H9 (cell line): ENCODE measurements around the gene KCND2. TPM values are rescaled to one million over a fixed set of nuclear protein-coding genes. Genes with fewer than 3 reads are reported as not detected.

ENCODE experiments used
- DNase-seq: peaks from one replicate; pipeline ENCODE4 v3.0.0-alpha.2; 2017
- H2AFZ ChIP-seq: one replicate; pipeline ENCODE4 v1.6.1; 2013; ENCODE audit warnings: mild to moderate bottlenecking, low read length, control low read depth, moderate library complexity
- H2AK5ac ChIP-seq: 2 replicates; pipeline ENCODE4 v1.6.1; 2013; ENCODE audit warnings: low read length, control low read depth, mixed read lengths; ENCODE audit not compliant: insufficient read length
- H2BK120ac ChIP-seq: one replicate; pipeline ENCODE4 v1.6.1; 2013; ENCODE audit warnings: low read depth, mild to moderate bottlenecking, low read length, control low read depth, inconsistent platforms; ENCODE audit not compliant: poor library complexity, severe bottlenecking
- H2BK12ac ChIP-seq: 2 replicates; pipeline ENCODE4 v1.6.1; 2013; ENCODE audit warnings: low read length, control low read depth, mixed read lengths, low read depth; ENCODE audit not compliant: insufficient read length
- H2BK15ac ChIP-seq: 2 replicates; pipeline ENCODE4 v1.6.1; 2013; ENCODE audit warnings: low read depth, low read length, control low read depth
- H2BK20ac ChIP-seq: one replicate; pipeline ENCODE4 v1.6.1; 2013; ENCODE audit warnings: low read depth, mild to moderate bottlenecking, low read length, control low read depth, inconsistent platforms; ENCODE audit not compliant: poor library complexity, severe bottlenecking
- H2BK5ac ChIP-seq: 2 replicates; pipeline ENCODE4 v1.6.1; 2013; ENCODE audit warnings: low read length, control low read depth, mixed read lengths; ENCODE audit not compliant: insufficient read length
- H3K14ac ChIP-seq: 2 replicates; pipeline ENCODE4 v1.6.1; 2013; ENCODE audit warnings: low read length, control low read depth; ENCODE audit not compliant: insufficient read depth
- H3K18ac ChIP-seq: 2 replicates; pipeline ENCODE4 v1.6.1; 2013; ENCODE audit warnings: low read depth, mild to moderate bottlenecking, mixed read lengths, low read length, control low read depth; ENCODE audit not compliant: insufficient read length
- H3K23ac ChIP-seq: 2 replicates; pipeline ENCODE4 v1.6.1; 2013; ENCODE audit warnings: low read length, control low read depth, mixed read lengths, low read depth; ENCODE audit not compliant: insufficient read length
- H3K23me2 ChIP-seq: 2 replicates; pipeline ENCODE4 v1.6.1; 2013; ENCODE audit warnings: low read depth, mild to moderate bottlenecking, mixed read lengths, low read length, control low read depth; ENCODE audit not compliant: insufficient read length, poor library complexity, severe bottlenecking
- H3K27ac ChIP-seq: 2 replicates; pipeline ENCODE4 v1.5.1; 2013; ENCODE audit warnings: low read length, control low read depth, mixed read lengths, low read depth; ENCODE audit not compliant: insufficient read length
- H3K27me3 ChIP-seq: 2 replicates; pipeline ENCODE4 v1.6.1; 2013; ENCODE audit warnings: low read length, control low read depth, inconsistent platforms; ENCODE audit not compliant: insufficient read depth
- H3K4ac ChIP-seq: 2 replicates; pipeline ENCODE4 v1.6.1; 2013; ENCODE audit warnings: low read depth, mild to moderate bottlenecking, control low read depth, inconsistent platforms, low read length, moderate library complexity
- H3K4me1 ChIP-seq: 2 replicates; pipeline ENCODE4 v1.6.1; 2013; ENCODE audit warnings: low read length, control low read depth, inconsistent platforms; ENCODE audit not compliant: insufficient read depth
- H3K4me2 ChIP-seq: 2 replicates; pipeline ENCODE4 v1.6.1; 2013; ENCODE audit warnings: low read length, control low read depth, mixed read lengths; ENCODE audit not compliant: insufficient read length, insufficient read depth
- H3K56ac ChIP-seq: 2 replicates; pipeline ENCODE4 v1.6.1; 2013; ENCODE audit warnings: low read depth, mild to moderate bottlenecking, mixed read lengths, low read length, control low read depth; ENCODE audit not compliant: insufficient read length
- H3K79me1 ChIP-seq: 2 replicates; pipeline ENCODE4 v1.6.1; 2013; ENCODE audit warnings: low read depth, mild to moderate bottlenecking, moderate library complexity, low read length, control low read depth, inconsistent platforms; ENCODE audit not compliant: insufficient read depth, poor library complexity, severe bottlenecking
- H3K79me2 ChIP-seq: 2 replicates; pipeline ENCODE4 v1.6.1; 2013; ENCODE audit warnings: low read length, control low read depth, inconsistent platforms; ENCODE audit not compliant: insufficient read depth
- H3K9ac ChIP-seq: 2 replicates; pipeline ENCODE4 v1.6.1; 2013; ENCODE audit warnings: low read length, control low read depth, mixed read lengths; ENCODE audit not compliant: insufficient read length; ENCODE audit errors: extremely low read depth
- H3K9me3 ChIP-seq: one replicate; pipeline ENCODE4 v1.6.1; 2013; ENCODE audit warnings: low read depth, low read length, inconsistent platforms; ENCODE audit not compliant: control insufficient read depth
- H3T11ph ChIP-seq: one replicate; pipeline ENCODE4 v1.6.1; 2013; ENCODE audit warnings: mild to moderate bottlenecking, low read length, control low read depth, inconsistent platforms
- H4K20me1 ChIP-seq: one replicate; pipeline ENCODE4 v1.6.1; 2013; ENCODE audit not compliant: control insufficient read depth, insufficient read length, insufficient read depth
- H4K5ac ChIP-seq: 2 replicates; pipeline ENCODE4 v1.6.1; 2013; ENCODE audit warnings: low read depth, mild to moderate bottlenecking, mixed read lengths, low read length, control low read depth; ENCODE audit not compliant: insufficient read length
- H4K8ac ChIP-seq: replicated peaks from 2 replicates; pipeline ENCODE4 v1.6.1; 2013; ENCODE audit warnings: low read length, control low read depth, mixed read lengths, low read depth; ENCODE audit not compliant: insufficient read length
- H4K91ac ChIP-seq: 2 replicates; pipeline ENCODE4 v1.6.1; 2013; ENCODE audit warnings: low read depth, mild to moderate bottlenecking, moderate library complexity, mixed read lengths, low read length, control low read depth; ENCODE audit not compliant: insufficient read length
- H3K27ac Mint-ChIP-seq, 3 experiments: 2 replicates in 2 of 3; 3 replicates in 1 of 3; pipeline ENCODE4 v1.8.0; 2020 to 2021; ENCODE audit warnings: mixed read lengths in 3 of 3, mild to moderate bottlenecking in 1 of 3, moderate library complexity in 1 of 3
- H3K27me3 Mint-ChIP-seq: 2 replicates; pipeline ENCODE4 v1.8.0; 2021; ENCODE audit warnings: low read depth, mild to moderate bottlenecking, moderate library complexity, mixed read lengths
- H3K36me3 Mint-ChIP-seq, 3 experiments: 2 replicates in 2 of 3; 3 replicates in 1 of 3; pipeline ENCODE4 v1.8.0; 2020 to 2021; ENCODE audit warnings: low read depth in 3 of 3, mixed read lengths in 3 of 3; ENCODE audit not compliant: insufficient read depth in 1 of 3
- H3K4me1 Mint-ChIP-seq, 2 experiments: 2 replicates each; pipeline ENCODE4 v1.8.0; 2020; ENCODE audit warnings: mixed read lengths in 2 of 2
- H3K4me3 Mint-ChIP-seq, 2 experiments: 2 replicates in 1 of 2; 3 replicates in 1 of 2; pipeline ENCODE4 v1.8.0; 2020 to 2021; ENCODE audit warnings: mild to moderate bottlenecking in 2 of 2, mixed read lengths in 2 of 2, moderate library complexity in 1 of 2
- H3K9me3 Mint-ChIP-seq, 2 experiments: 2 replicates in 1 of 2; 3 replicates in 1 of 2; pipeline ENCODE4 v1.8.0; 2020; ENCODE audit warnings: mild to moderate bottlenecking in 2 of 2, mixed read lengths in 2 of 2, moderate library complexity in 1 of 2
- WGBS: extraction: QIAGEN DNeasy Blood & Tissue Kit; methylation state at CpG from one replicate; pipeline ENCODE4 v1.1.7; 2013; ENCODE audit warnings: missing lambda C conversion rate, low lambda C conversion rate, mixed read lengths; ENCODE audit not compliant: insufficient read length; ENCODE audit errors: extremely low coverage; 5-methylcytosine and 5-hydroxymethylcytosine counted together
- total RNA-seq: library from RNA; stranded (reverse); gene quantifications from 2 replicates; pipeline ENCODE4 v1.2.1, GENCODE V29; 2021
- TF ChIP-seq, protein P1 (sequence below): fragments of 200-600 bp; sonication (generic); conservative IDR thresholded peaks from 3 replicates; pipeline ENCODE4 v1.8.0; 2021; ENCODE audit warnings: antibody characterized with exemption, mild to moderate bottlenecking

The KCND2 gene
- total RNA-seq, 1 experiment from 2014 or later, result 6.4 TPM

DNA sequence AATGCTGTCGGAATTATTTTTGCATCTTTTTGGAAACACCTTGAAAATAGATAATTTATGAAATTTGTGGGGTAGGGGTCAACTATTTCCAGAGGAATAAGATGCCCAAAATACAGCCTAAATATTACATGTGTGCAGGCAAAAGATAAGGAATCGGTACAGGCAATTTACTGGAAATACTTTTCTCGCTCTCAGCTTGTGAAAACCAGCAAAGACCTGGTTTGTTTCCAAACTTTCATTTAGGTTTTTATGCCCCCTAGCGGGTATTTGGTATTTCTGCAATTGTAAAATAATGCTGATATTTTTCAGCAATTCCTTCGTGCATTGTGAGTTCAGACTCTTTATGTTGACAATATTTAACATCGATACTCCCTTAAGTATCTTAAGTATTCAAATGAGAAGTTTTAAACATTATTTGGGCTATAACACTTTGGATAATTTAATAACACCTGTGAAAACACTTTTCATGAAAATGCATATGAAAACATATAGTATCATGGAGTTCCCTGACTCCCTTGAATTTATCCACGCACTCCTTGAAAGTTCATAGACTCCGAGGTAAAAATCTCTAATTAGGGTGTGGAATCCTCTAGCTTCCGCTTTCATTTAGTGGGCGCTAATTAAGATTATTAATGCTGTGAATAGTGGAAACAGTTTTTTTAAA is 452.5 kb downstream of the KCND2 start:
- Histone ChIP-seq H3K9me3 (no peaks in the 10 kb centered on the region), H3K4me1 (peaks cover 7% of the 10 kb centered on the region; the same call in 1 of the 2 replicates), H3K14ac (no peak overlapping the region), H4K20me1 (no peaks in the 10 kb centered on the region), H3K9ac (no peak overlapping the region), H3K4me2 (no peak overlapping the region), H3K23me2 (no peaks in the 10 kb centered on the region), H3K4ac (no peak overlapping the region), H3K79me2 (no peaks in the 10 kb centered on the region), H2AK5ac (no peak overlapping the region), H3K23ac (no peak overlapping the region), H3K18ac (no peak overlapping the region), H4K8ac (no peak overlapping the region), H2BK5ac (no peak overlapping the region), H2BK20ac (no peak overlapping the region), H3K27ac (no peak overlapping the region), H2BK15ac (no peak overlapping the region), H4K5ac (no peak overlapping the region), H3K56ac (no peak overlapping the region), H3T11ph (no peak overlapping the region), H3K79me1 (no peaks in the 10 kb centered on the region), H2BK120ac (no peak overlapping the region), H2AFZ (no peak overlapping the region), H4K91ac (no peak overlapping the region), H3K27me3 (no peaks in the 10 kb centered on the region), H2BK12ac (no peak overlapping the region)
- TF ChIP-seq, protein P1, sequence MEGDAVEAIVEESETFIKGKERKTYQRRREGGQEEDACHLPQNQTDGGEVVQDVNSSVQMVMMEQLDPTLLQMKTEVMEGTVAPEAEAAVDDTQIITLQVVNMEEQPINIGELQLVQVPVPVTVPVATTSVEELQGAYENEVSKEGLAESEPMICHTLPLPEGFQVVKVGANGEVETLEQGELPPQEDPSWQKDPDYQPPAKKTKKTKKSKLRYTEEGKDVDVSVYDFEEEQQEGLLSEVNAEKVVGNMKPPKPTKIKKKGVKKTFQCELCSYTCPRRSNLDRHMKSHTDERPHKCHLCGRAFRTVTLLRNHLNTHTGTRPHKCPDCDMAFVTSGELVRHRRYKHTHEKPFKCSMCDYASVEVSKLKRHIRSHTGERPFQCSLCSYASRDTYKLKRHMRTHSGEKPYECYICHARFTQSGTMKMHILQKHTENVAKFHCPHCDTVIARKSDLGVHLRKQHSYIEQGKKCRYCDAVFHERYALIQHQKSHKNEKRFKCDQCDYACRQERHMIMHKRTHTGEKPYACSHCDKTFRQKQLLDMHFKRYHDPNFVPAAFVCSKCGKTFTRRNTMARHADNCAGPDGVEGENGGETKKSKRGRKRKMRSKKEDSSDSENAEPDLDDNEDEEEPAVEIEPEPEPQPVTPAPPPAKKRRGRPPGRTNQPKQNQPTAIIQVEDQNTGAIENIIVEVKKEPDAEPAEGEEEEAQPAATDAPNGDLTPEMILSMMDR, result peak; percentile 80
- H3K4me1 Mint-ChIP-seq, result peaks cover 23 to 24% of the 10 kb centered on the region in 2 experiments
- H3K4me3 Mint-ChIP-seq, result no peak overlapping the region
- no peaks in the 10 kb centered on the region for H3K9me3 Mint-ChIP-seq
- H3K27ac Mint-ChIP-seq, result no peak overlapping the region
- no peak for DNase-seq
- H3K36me3 Mint-ChIP-seq, result no peaks in the 10 kb centered on the region
- H3K27me3 Mint-ChIP-seq, result no peaks in the 10 kb centered on the region
- no CpG with 5 or more reads among the region's 10 CpGs for WGBS
